SU-DHL-6 (cell line): ENCODE measurements around the gene ZNF487.

ENCODE experiments used
- EZH2phosphoT487 ChIP-seq: fragments of 200-600 bp; sonication (generic), shearing (Covaris generic); conservative IDR thresholded peaks from 2 replicates; pipeline ENCODE4 v1.6.1; 2018; ENCODE audit warnings: mild to moderate bottlenecking, antibody characterized with exemption, low read length, moderate library complexity, mixed read lengths
- TF ChIP-seq, protein P1 (sequence below): fragments of 200-600 bp; sonication (generic); IDR thresholded peaks from one replicate; pipeline ENCODE4 v1.5.1; 2017; ENCODE audit warnings: antibody characterized with exemption, mild to moderate bottlenecking, low read length, moderate library complexity; ENCODE audit not compliant: insufficient read depth, poor library complexity, severe bottlenecking

- TF ChIP-seq, protein P1, sequence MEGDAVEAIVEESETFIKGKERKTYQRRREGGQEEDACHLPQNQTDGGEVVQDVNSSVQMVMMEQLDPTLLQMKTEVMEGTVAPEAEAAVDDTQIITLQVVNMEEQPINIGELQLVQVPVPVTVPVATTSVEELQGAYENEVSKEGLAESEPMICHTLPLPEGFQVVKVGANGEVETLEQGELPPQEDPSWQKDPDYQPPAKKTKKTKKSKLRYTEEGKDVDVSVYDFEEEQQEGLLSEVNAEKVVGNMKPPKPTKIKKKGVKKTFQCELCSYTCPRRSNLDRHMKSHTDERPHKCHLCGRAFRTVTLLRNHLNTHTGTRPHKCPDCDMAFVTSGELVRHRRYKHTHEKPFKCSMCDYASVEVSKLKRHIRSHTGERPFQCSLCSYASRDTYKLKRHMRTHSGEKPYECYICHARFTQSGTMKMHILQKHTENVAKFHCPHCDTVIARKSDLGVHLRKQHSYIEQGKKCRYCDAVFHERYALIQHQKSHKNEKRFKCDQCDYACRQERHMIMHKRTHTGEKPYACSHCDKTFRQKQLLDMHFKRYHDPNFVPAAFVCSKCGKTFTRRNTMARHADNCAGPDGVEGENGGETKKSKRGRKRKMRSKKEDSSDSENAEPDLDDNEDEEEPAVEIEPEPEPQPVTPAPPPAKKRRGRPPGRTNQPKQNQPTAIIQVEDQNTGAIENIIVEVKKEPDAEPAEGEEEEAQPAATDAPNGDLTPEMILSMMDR, result no peak
- no peak for TF ChIP-seq EZH2phosphoT487
These were observed 25.4 kb upstream of the ZNF487 start for GRCh38 chr10:43411536-43411935.
